NCI-H1417 treated with DMSO at 0.1 percent for 48 hours (cell line): ENCODE results near the gene ADAMTSL3.

Source experiments
- DNase-seq: peaks from one replicate; lab custom pipeline; 2025; lab: John Stamatoyannopoulos, UW

Gene ADAMTSL3, protein sequence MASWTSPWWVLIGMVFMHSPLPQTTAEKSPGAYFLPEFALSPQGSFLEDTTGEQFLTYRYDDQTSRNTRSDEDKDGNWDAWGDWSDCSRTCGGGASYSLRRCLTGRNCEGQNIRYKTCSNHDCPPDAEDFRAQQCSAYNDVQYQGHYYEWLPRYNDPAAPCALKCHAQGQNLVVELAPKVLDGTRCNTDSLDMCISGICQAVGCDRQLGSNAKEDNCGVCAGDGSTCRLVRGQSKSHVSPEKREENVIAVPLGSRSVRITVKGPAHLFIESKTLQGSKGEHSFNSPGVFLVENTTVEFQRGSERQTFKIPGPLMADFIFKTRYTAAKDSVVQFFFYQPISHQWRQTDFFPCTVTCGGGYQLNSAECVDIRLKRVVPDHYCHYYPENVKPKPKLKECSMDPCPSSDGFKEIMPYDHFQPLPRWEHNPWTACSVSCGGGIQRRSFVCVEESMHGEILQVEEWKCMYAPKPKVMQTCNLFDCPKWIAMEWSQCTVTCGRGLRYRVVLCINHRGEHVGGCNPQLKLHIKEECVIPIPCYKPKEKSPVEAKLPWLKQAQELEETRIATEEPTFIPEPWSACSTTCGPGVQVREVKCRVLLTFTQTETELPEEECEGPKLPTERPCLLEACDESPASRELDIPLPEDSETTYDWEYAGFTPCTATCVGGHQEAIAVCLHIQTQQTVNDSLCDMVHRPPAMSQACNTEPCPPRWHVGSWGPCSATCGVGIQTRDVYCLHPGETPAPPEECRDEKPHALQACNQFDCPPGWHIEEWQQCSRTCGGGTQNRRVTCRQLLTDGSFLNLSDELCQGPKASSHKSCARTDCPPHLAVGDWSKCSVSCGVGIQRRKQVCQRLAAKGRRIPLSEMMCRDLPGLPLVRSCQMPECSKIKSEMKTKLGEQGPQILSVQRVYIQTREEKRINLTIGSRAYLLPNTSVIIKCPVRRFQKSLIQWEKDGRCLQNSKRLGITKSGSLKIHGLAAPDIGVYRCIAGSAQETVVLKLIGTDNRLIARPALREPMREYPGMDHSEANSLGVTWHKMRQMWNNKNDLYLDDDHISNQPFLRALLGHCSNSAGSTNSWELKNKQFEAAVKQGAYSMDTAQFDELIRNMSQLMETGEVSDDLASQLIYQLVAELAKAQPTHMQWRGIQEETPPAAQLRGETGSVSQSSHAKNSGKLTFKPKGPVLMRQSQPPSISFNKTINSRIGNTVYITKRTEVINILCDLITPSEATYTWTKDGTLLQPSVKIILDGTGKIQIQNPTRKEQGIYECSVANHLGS (N-terminal part only)

GRCh38 chr15:83653639-83654378, at the start of gene ADAMTSL3:
ADAMTSL3 (plus strand) TSS chr15:83654123; CDS start chr15:83655762, 1,639 bp downstream.
- no peak for DNase-seq

GRCh38 chr15:83604549-83604948, 49.4 kb upstream of the ADAMTSL3 start:
- no peak for DNase-seq

GRCh38 chr15:83605111-83605945, 48.6 kb upstream of the ADAMTSL3 start:
- DNase-seq = no peak

- DNase-seq = no peak
These were observed 43.8 kb upstream of the ADAMTSL3 start for GRCh38 chr15:83610132-83610531.

GRCh38 chr15:83610901-83611685, 42.8 kb upstream of the ADAMTSL3 start:
- no peak for DNase-seq

GRCh38 chr15:83612226-83612625, 41.7 kb upstream of the ADAMTSL3 start:
- no peak for DNase-seq

- no peak for DNase-seq
These were observed 40.9 kb upstream of the ADAMTSL3 start for GRCh38 chr15:83612898-83613635.

- no peak for DNase-seq
These were observed 40.2 kb upstream of the ADAMTSL3 start for GRCh38 chr15:83613714-83614113.

DNA sequence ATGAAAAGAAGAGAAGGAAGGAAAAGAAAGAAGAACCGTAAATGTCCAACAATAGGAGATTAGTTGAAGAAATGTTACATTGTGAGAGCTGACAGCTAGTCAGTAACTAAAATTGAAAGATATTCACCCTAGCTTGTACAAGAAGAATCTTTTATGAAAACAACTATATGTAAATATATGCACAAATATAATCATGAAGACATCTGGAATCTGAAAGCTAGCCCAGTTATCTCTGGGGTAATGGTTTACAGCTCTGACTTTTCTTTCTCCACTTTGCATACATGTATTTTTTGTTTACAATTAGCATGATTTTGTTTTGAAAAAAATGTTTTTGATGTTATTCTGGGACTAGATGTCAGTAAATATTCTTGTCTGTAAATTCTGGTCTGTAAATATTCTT, 37.1 kb upstream of the ADAMTSL3 start:
- no peak for DNase-seq

GRCh38 chr15:83626171-83626802, 27.6 kb upstream of the ADAMTSL3 start:
- no peak for DNase-seq

DNA sequence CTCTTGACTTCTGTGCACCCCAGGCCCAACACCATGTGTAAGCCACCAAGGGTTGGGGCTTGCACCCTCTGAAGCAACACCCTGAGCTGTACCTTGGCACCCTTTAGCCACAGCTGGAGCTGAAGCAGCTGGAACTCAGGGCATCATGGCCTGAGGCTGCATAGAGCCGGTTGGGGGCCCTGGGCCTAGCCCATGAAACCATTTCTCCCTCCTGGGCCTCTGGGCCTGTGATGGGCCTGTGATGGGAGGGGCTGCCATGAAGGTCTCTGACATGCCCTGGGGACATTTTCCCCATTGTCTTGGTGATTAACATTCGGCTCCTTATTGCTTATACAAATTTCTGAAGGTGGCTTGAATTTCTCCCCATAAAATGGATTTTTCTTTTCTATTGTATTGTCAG, 22.4 kb upstream of the ADAMTSL3 start:
- DNase-seq = no peak

- DNase-seq = no peak
These were observed 10.7 kb upstream of the ADAMTSL3 start for GRCh38 chr15:83643201-83643600.

- DNase-seq = no peak
These were observed 9.5 kb upstream of the ADAMTSL3 start for GRCh38 chr15:83644439-83644838.

DNA sequence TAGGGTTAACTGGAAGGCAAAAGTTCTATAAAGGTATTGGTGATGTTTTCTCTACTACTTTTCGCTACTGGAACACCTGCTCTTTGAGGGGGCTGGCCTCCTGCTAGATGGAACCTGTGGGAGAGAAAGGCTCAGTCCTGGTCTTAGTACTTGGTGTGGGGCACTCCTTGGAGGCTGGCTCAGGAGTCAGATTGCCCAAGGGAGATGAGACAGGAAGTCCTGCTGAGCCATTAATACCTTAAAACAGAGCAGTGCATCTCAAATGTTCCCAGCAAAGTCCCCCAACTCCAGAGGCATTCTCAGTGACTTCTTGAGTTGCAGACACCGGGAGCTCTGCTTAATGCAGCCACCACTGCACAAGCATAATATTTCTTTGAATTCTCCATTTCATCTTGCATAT, 3.1 kb upstream of the ADAMTSL3 start:
- DNase-seq = no peak

GRCh38 chr15:83651541-83651940, 2.4 kb upstream of the ADAMTSL3 start:
- no peak for DNase-seq

- DNase-seq = no peak
These were observed 1.2 kb upstream of the ADAMTSL3 start for GRCh38 chr15:83652626-83653204.

DNA sequence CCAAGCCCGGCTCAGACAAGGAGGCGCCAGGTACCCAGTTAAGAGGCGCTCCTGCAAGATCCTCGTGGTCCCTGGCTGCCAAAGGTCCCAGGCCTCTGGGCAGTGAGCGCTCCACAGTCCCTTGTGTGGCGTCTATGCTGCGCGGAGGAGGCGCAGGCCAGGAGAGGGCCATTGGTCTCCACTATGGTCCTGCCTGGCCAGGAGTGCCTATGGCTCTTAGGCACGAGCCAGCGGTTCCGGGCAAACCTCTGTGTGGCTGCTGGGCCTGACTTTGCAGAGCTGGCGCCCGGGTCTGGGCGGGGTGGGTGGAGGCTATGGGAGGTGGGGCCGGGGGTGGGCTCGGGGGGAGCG, 660 bp upstream of the ADAMTSL3 start:
- no peak for DNase-seq
